GM18517 (cell line): ENCODE measurements around the gene OVCA2.

Experiments
- ATAC-seq: cut with Tn5 transposase; IDR thresholded peaks from one replicate; pipeline ENCODE4 v1.9.1; 2021; ENCODE audit warnings: mild to moderate bottlenecking, moderate library complexity; ENCODE audit not compliant: unreplicated experiment

Gene OVCA2

GRCh38 chr17:2051933-2052559, 10.2 kb downstream of the OVCA2 start:
- no peak for ATAC-seq

GRCh38 chr17:2053380-2054261, 11.8 kb downstream of the OVCA2 start:
- no peak for ATAC-seq

GRCh38 chr17:2054262-2054511, 12.4 kb downstream of the OVCA2 start:
- no peak for ATAC-seq

- ATAC-seq = peak; percentile 46
Observed at GRCh38 chr17:2054512-2055291, 12.9 kb downstream of the OVCA2 start, which contains the start of gene HIC1. Gene HIC1, plus strand, starts transcription at chr17:2055103. Its CDS starts 1,588 bp downstream, at chr17:2056691.

- ATAC-seq = no peak
Observed at GRCh38 chr17:2055292-2056205, 13.7 kb downstream of the OVCA2 start.

- no peak for ATAC-seq
Observed at GRCh38 chr17:2056206-2057174, 14.7 kb downstream of the OVCA2 start.

GRCh38 chr17:2057175-2057759, 15.4 kb downstream of the OVCA2 start:
- no peak for ATAC-seq

- ATAC-seq = no peak
Observed at GRCh38 chr17:2057760-2058585, 16.2 kb downstream of the OVCA2 start.

- ATAC-seq = no peak
Observed at GRCh38 chr17:2058586-2059546, 17.0 kb downstream of the OVCA2 start.

- ATAC-seq = no peak
Observed at GRCh38 chr17:2059547-2060384, 17.9 kb downstream of the OVCA2 start.

- no peak for ATAC-seq
Observed at GRCh38 chr17:2060385-2060658, 18.5 kb downstream of the OVCA2 start.

GRCh38 chr17:2060681-2061440, 19.0 kb downstream of the OVCA2 start:
- ATAC-seq = no peak

GRCh38 chr17:2061441-2061958, 19.7 kb downstream of the OVCA2 start:
- no peak for ATAC-seq

- no peak for ATAC-seq
Observed at GRCh38 chr17:2062571-2063183, 20.9 kb downstream of the OVCA2 start.
